Measurements from ENCODE around the gene LCN6. TPM values are rescaled to one million over a fixed set of nuclear protein-coding genes. Genes with fewer than 3 reads are reported as not detected.

Gene LCN6
- polyA plus RNA-seq, 1 donor from 2014 or later = not detected

DNA sequence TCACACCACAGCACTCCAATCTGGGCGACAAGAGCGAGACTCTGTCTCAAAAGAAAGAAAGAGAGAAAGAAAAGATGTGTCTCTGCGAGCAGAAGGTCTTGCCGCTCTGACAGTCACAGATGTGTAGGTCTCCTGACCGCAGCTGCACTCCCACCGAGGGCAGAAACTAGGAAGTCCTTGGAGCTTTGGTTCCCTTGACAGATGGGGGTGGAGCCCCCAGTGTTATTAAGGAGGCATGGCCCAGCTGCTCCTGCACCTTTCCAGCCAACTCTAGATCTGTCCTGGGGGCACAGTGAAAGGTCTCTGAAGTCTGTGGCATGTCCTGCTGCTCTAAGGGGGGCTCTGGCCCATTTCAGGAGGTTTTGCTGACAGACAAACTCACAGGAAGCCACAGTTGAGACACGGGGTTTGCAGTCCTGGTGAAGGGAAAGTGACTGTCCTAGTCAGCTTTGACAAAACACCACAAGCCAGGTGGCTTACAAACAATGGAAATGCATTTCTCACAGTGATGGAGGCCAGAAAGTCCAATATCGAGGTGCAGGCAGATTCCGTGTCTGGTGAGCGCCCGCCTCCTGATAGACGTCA, 45.0 kb downstream of the LCN6 start:
- Histone ChIP-seq H3K79me2 (replicated peaks; ENCODE audit: insufficient read depth, low read length) (no peaks in the 10 kb centered on the region), H3K4me2 (ENCODE audit: low read length) (no peak overlapping the region), H3F3A (ENCODE audit: insufficient read depth, low read length, poor library complexity, severe bottlenecking) (no peaks in the 10 kb centered on the region), H3K27me3 (ENCODE audit: insufficient read depth, low read depth, low read length) (no peaks in the 10 kb centered on the region), H3K36me3 (ENCODE audit: insufficient read depth, low read length) (no peaks in the 10 kb centered on the region), H3K27ac (ENCODE audit: low read length) (no peak overlapping the region), H4K20me1 (ENCODE audit: insufficient read depth) (no peaks in the 10 kb centered on the region), H3K4me3 (ENCODE audit: low read length) (no peak overlapping the region), H3K9ac (ENCODE audit: low read length) (no peak overlapping the region), H3K9me3 (ENCODE audit: low read length) (no peaks in the 10 kb centered on the region), H3K9me2 (ENCODE audit: insufficient read depth, low read length) (no peaks in the 10 kb centered on the region), H2AFZ (ENCODE audit: low read depth, low read length) (no peak overlapping the region)
- TF ChIP-seq SMC3 (conservative IDR thresholded peaks at IDR 0.05; ENCODE audit: poor library complexity) (no peak), RAD21 (conservative IDR thresholded peaks at IDR 0.05) (no peak), POLR2AphosphoS5 (IDR thresholded peaks at IDR 0.05) (no peak), EZH2 (IDR thresholded peaks at IDR 0.05; ENCODE audit: borderline replicate concordance, insufficient read depth, low read length, poor library complexity, severe bottlenecking) (no peak), TAF1 (IDR thresholded peaks at IDR 0.05; ENCODE audit: low read depth) (no peak), MXI1 (conservative IDR thresholded peaks at IDR 0.05; ENCODE audit: poor library complexity, severe bottlenecking) (no peak), EP300 (conservative IDR thresholded peaks at IDR 0.05; ENCODE audit: poor library complexity, severe bottlenecking) (no peak)
- TF ChIP-seq, protein P1, sequence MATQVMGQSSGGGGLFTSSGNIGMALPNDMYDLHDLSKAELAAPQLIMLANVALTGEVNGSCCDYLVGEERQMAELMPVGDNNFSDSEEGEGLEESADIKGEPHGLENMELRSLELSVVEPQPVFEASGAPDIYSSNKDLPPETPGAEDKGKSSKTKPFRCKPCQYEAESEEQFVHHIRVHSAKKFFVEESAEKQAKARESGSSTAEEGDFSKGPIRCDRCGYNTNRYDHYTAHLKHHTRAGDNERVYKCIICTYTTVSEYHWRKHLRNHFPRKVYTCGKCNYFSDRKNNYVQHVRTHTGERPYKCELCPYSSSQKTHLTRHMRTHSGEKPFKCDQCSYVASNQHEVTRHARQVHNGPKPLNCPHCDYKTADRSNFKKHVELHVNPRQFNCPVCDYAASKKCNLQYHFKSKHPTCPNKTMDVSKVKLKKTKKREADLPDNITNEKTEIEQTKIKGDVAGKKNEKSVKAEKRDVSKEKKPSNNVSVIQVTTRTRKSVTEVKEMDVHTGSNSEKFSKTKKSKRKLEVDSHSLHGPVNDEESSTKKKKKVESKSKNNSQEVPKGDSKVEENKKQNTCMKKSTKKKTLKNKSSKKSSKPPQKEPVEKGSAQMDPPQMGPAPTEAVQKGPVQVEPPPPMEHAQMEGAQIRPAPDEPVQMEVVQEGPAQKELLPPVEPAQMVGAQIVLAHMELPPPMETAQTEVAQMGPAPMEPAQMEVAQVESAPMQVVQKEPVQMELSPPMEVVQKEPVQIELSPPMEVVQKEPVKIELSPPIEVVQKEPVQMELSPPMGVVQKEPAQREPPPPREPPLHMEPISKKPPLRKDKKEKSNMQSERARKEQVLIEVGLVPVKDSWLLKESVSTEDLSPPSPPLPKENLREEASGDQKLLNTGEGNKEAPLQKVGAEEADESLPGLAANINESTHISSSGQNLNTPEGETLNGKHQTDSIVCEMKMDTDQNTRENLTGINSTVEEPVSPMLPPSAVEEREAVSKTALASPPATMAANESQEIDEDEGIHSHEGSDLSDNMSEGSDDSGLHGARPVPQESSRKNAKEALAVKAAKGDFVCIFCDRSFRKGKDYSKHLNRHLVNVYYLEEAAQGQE (IDR thresholded peaks at IDR 0.05; ENCODE audit: borderline replicate concordance) = no peak
- TF ChIP-seq, protein P2, sequence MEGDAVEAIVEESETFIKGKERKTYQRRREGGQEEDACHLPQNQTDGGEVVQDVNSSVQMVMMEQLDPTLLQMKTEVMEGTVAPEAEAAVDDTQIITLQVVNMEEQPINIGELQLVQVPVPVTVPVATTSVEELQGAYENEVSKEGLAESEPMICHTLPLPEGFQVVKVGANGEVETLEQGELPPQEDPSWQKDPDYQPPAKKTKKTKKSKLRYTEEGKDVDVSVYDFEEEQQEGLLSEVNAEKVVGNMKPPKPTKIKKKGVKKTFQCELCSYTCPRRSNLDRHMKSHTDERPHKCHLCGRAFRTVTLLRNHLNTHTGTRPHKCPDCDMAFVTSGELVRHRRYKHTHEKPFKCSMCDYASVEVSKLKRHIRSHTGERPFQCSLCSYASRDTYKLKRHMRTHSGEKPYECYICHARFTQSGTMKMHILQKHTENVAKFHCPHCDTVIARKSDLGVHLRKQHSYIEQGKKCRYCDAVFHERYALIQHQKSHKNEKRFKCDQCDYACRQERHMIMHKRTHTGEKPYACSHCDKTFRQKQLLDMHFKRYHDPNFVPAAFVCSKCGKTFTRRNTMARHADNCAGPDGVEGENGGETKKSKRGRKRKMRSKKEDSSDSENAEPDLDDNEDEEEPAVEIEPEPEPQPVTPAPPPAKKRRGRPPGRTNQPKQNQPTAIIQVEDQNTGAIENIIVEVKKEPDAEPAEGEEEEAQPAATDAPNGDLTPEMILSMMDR (IDR thresholded peaks at IDR 0.05; ENCODE audit: poor library complexity, severe bottlenecking) = no peak

DNA sequence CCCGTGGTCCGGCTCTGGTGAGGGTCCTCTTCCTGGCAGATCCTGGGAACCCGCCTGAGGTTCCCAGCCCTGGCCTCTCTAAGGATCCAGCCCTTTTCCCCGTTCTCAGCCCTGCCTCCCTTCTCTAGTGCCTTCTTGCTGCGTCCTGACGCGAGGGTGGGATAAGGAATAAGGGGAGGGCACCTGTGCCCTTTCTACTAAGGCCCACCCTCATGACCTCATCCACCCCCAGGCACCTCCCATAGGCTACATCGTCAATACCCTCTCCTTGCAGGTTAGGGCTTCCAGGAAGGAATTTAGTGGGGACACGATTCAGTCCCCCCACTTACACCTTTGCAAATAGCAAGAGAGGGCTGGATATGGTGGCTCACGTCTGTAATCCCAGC, 46.7 kb downstream of the LCN6 start:
- no peaks in the 10 kb centered on the region for H3K27me3 ChIP-seq (ENCODE audit: insufficient read depth, low read depth, low read length)
- H3K4me2 ChIP-seq (ENCODE audit: low read length) = no peak overlapping the region
- TF ChIP-seq, protein P1 (IDR thresholded peaks at IDR 0.05; ENCODE audit: borderline replicate concordance) = no peak
- TF ChIP-seq, protein P2 (IDR thresholded peaks at IDR 0.05; ENCODE audit: poor library complexity, severe bottlenecking) = no peak
- TF ChIP-seq POLR2AphosphoS5 (IDR thresholded peaks at IDR 0.05) (no peak), EP300 (conservative IDR thresholded peaks at IDR 0.05; ENCODE audit: poor library complexity, severe bottlenecking) (no peak), MXI1 (conservative IDR thresholded peaks at IDR 0.05; ENCODE audit: poor library complexity, severe bottlenecking) (no peak)
- H4K20me1 ChIP-seq (ENCODE audit: insufficient read depth) = no peaks in the 10 kb centered on the region
- no peaks in the 10 kb centered on the region for H3K9me3 ChIP-seq (ENCODE audit: low read length)
- no peaks in the 10 kb centered on the region for H3K36me3 ChIP-seq (ENCODE audit: insufficient read depth, low read length)
- no peaks in the 10 kb centered on the region for H3F3A ChIP-seq (ENCODE audit: insufficient read depth, low read length, poor library complexity, severe bottlenecking)
- no peak overlapping the region for H2AFZ ChIP-seq (ENCODE audit: low read depth, low read length)
- H3K27ac ChIP-seq (ENCODE audit: low read length) = no peak overlapping the region
- no peak overlapping the region for H3K9ac ChIP-seq (ENCODE audit: low read length)
- H3K79me2 ChIP-seq (replicated peaks; ENCODE audit: insufficient read depth, low read length) = no peaks in the 10 kb centered on the region
- H3K9me2 ChIP-seq (ENCODE audit: insufficient read depth, low read length) = no peaks in the 10 kb centered on the region
- H3K4me3 ChIP-seq (ENCODE audit: low read length) = no peak overlapping the region
